ENCODE results near the gene TLE1. TPM values are rescaled to one million over a fixed set of nuclear protein-coding genes. Genes with fewer than 3 reads are reported as not detected.

The TLE1 gene
- total RNA-seq, 1 experiment from 2014 or later, result 17.3 TPM

- no peak overlapping the region for H3K9ac ChIP-seq (ENCODE audit: low read length)
- H2AFZ ChIP-seq (ENCODE audit: low read depth, low read length, poor library complexity, severe bottlenecking), result no peak overlapping the region
- intact Hi-C loops (cut with micrococcal nuclease), result no loop called here
- no peaks in the 10 kb centered on the region for H3K9me2 ChIP-seq (ENCODE audit: insufficient read depth)
- H3K27ac ChIP-seq (ENCODE audit: low read depth, low read length), result no peak overlapping the region
- no TSS peak for BruUV-seq (replicated peaks)
- H3K36me3 ChIP-seq (ENCODE audit: control insufficient read depth in 1 of 2, insufficient read depth in 2 of 2, low read length in 2 of 2), result no peaks in the 10 kb centered on the region
- ChIA-PET POLR2A (no interaction called here), CTCF (no interaction called here), RAD21 (ENCODE audit: low non-redundant PET in 1 of 2, low total read pairs in 2 of 2, uncharacterized antibody in 2 of 2, unreplicated experiment in 2 of 2) (no interaction called here)
- TF ChIP-seq JUND (IDR thresholded peaks at IDR 0.05), result no peak
- no peak for TF ChIP-seq RAD21 (IDR thresholded peaks at IDR 0.05; ENCODE audit: low read depth)
- no peaks in the 10 kb centered on the region for H3K4me1 ChIP-seq (ENCODE audit: control insufficient read depth in 1 of 2, insufficient read depth in 2 of 2, low read length in 2 of 2)
- no peaks in the 10 kb centered on the region for H3K27me3 ChIP-seq (ENCODE audit: insufficient read depth, low read length)
- DNase-seq (ENCODE audit: low read depth, low spot score) (no peak), ATAC-seq (no peak)
- no peaks in the 10 kb centered on the region for H4K20me1 ChIP-seq (ENCODE audit: insufficient read depth)
- no peak overlapping the region for H3K4me3 ChIP-seq (replicated peaks in 1 of 2; ENCODE audit: low read depth in 1 of 2, low read length in 2 of 2)
- H3K79me2 ChIP-seq (ENCODE audit: insufficient read depth, low read length), result no peaks in the 10 kb centered on the region
- H3K9me3 ChIP-seq (ENCODE audit: control insufficient read depth in 1 of 2, insufficient read depth in 1 of 2, low read depth in 1 of 2, low read length in 2 of 2), result no peaks in the 10 kb centered on the region
- no peak overlapping the region for H3K4me2 ChIP-seq (ENCODE audit: low read length)
Measured at GRCh38 chr9:81604306-81605169, 84.8 kb downstream of the TLE1 start.

DNA sequence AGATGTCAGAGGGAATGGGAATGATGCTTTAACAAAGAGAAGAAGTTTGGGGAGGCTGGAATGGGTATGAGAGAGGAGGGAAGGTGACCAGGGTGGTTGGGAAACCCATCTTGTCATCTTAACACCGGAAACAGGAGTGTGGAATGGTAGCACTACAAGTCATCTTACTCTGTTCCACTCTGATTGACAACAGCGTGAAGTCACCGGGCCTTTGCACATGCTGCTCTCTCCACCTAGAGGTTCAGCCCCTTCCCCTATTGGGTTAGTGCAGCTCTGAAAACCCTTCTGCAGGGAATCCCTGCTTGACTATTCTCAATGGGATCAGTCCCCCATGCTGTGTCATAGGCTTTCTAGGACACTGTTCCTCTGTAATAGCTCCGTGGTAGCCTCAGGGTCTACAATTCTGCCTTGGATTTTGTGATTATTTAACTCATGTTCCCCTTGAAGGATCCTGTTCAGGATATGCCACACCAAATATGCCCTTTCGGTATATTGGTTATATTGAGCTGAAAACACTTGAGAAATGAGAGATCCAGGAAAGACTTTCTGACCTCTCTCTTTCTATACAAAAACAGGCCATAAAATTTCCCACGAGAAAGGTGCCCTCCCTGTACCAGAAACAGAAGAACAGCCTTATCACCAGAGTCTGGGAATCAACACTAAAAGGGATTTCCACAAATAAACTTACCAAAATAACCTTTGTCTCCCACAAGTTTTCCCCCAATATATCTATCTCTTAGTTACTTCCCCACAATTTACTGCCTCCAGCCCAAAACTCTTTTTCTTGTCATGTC lies 86.3 kb downstream of the TLE1 start:
- intact Hi-C loops (cut with micrococcal nuclease), result no loop called here
- BruUV-seq (replicated peaks), result no TSS peak
- no peak overlapping the region for H2AFZ ChIP-seq (ENCODE audit: low read depth, low read length, poor library complexity, severe bottlenecking)
- no peaks in the 10 kb centered on the region for H3K79me2 ChIP-seq (ENCODE audit: insufficient read depth, low read length)
- no peak overlapping the region for H3K9ac ChIP-seq (ENCODE audit: low read length)
- H3K36me3 ChIP-seq (ENCODE audit: control insufficient read depth in 1 of 2, insufficient read depth in 2 of 2, low read length in 2 of 2), result no peaks in the 10 kb centered on the region
- POLR2A ChIA-PET, result no interaction called here
- no peaks in the 10 kb centered on the region for H3K9me2 ChIP-seq (ENCODE audit: insufficient read depth)
- no peak overlapping the region for H3K4me3 ChIP-seq (replicated peaks in 1 of 2; ENCODE audit: low read depth in 1 of 2, low read length in 2 of 2)
- no peaks in the 10 kb centered on the region for H4K20me1 ChIP-seq (ENCODE audit: insufficient read depth)
- no peaks in the 10 kb centered on the region for H3K4me1 ChIP-seq (ENCODE audit: control insufficient read depth in 1 of 2, insufficient read depth in 2 of 2, low read length in 2 of 2)
- H3K27ac ChIP-seq (ENCODE audit: low read depth, low read length), result no peak overlapping the region
- CTCF ChIA-PET, result no interaction called here
- DNase-seq (ENCODE audit: low read depth, low spot score), result no peak
- H3K27me3 ChIP-seq (ENCODE audit: insufficient read depth, low read length), result no peaks in the 10 kb centered on the region
- H3K9me3 ChIP-seq (ENCODE audit: control insufficient read depth in 1 of 2, insufficient read depth in 1 of 2, low read depth in 1 of 2, low read length in 2 of 2), result no peaks in the 10 kb centered on the region
- no peak overlapping the region for H3K4me2 ChIP-seq (ENCODE audit: low read length)
- ATAC-seq, result no peak
- TF ChIP-seq, protein P1, sequence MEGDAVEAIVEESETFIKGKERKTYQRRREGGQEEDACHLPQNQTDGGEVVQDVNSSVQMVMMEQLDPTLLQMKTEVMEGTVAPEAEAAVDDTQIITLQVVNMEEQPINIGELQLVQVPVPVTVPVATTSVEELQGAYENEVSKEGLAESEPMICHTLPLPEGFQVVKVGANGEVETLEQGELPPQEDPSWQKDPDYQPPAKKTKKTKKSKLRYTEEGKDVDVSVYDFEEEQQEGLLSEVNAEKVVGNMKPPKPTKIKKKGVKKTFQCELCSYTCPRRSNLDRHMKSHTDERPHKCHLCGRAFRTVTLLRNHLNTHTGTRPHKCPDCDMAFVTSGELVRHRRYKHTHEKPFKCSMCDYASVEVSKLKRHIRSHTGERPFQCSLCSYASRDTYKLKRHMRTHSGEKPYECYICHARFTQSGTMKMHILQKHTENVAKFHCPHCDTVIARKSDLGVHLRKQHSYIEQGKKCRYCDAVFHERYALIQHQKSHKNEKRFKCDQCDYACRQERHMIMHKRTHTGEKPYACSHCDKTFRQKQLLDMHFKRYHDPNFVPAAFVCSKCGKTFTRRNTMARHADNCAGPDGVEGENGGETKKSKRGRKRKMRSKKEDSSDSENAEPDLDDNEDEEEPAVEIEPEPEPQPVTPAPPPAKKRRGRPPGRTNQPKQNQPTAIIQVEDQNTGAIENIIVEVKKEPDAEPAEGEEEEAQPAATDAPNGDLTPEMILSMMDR (IDR thresholded peaks at IDR 0.05 in 2 of 3, conservative IDR thresholded peaks at IDR 0.05 in 1 of 3; ENCODE audit: borderline replicate concordance in 1 of 3, insufficient read depth in 1 of 3, low read depth in 2 of 3, low read length in 2 of 3), result no peak
- TF ChIP-seq SRF (IDR thresholded peaks at IDR 0.05; ENCODE audit: low read depth) (no peak), MAX (IDR thresholded peaks at IDR 0.05) (no peak), ATF3 (IDR thresholded peaks at IDR 0.05) (no peak), JUND (IDR thresholded peaks at IDR 0.05) (no peak), EZH2phosphoT487 (IDR thresholded peaks at IDR 0.05; ENCODE audit: borderline replicate concordance) (no peak), CEBPB (IDR thresholded peaks at IDR 0.05; ENCODE audit: low read depth) (no peak), ELF1 (IDR thresholded peaks at IDR 0.05; ENCODE audit: borderline replicate concordance, low read depth) (no peak), RAD21 (IDR thresholded peaks at IDR 0.05; ENCODE audit: low read depth) (no peak), POLR2A (IDR thresholded peaks at IDR 0.05; ENCODE audit: borderline replicate concordance, extremely low read depth, insufficient read depth, insufficient read length) (no peak), POLR2AphosphoS5 (IDR thresholded peaks at IDR 0.05; ENCODE audit: low read depth, low read length) (no peak), SIN3A (IDR thresholded peaks at IDR 0.05; ENCODE audit: low read depth) (no peak), ZNF274 (IDR thresholded peaks at IDR 0.05; ENCODE audit: low read depth, low read length) (no peak), CBX3 (IDR thresholded peaks at IDR 0.05; ENCODE audit: low read depth) (no peak), YY1 (IDR thresholded peaks at IDR 0.05; ENCODE audit: extremely low read depth, insufficient replicate concordance, low read depth, low read length) (no peak)
- RAD21 ChIA-PET (ENCODE audit: low non-redundant PET in 1 of 2, low total read pairs in 2 of 2, uncharacterized antibody in 2 of 2, unreplicated experiment in 2 of 2), result no interaction called here

Measured in HCT116 (cell line).